HG02642 (cell line): ENCODE results near the gene R3HCC1L.

Experiments
- ATAC-seq: cut with Tn5 transposase; IDR thresholded peaks from one replicate; pipeline ENCODE4 v1.9.1; 2021; ENCODE audit warnings: mild to moderate bottlenecking; ENCODE audit not compliant: unreplicated experiment, poor library complexity

Gene R3HCC1L

GRCh38 chr10:98270073-98270740 lies 135.8 kb downstream of the R3HCC1L start:
- no peak for ATAC-seq

DNA sequence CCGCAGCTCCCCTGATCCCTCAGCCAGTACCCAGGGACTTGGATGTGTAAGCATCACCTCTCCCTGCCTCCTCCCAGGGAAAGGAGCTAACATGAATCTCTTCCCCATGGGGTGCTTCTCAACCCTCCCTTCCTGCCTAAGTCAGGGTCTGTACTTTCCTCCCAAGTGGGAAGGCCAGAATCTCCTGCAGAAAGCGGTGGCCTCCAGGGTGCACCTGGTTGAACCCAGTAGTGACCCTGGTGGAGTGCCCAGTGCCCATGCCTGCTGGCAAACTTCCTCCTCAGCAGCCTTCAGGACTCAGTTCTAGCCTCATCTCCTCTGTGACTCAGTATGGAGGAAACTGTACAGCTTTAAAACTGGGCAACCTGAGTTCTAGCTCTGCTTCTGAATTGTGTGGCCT lies 136.3 kb downstream of the R3HCC1L start:
- no peak for ATAC-seq

GRCh38 chr10:98272245-98272644 lies 137.8 kb downstream of the R3HCC1L start:
- no peak for ATAC-seq

DNA sequence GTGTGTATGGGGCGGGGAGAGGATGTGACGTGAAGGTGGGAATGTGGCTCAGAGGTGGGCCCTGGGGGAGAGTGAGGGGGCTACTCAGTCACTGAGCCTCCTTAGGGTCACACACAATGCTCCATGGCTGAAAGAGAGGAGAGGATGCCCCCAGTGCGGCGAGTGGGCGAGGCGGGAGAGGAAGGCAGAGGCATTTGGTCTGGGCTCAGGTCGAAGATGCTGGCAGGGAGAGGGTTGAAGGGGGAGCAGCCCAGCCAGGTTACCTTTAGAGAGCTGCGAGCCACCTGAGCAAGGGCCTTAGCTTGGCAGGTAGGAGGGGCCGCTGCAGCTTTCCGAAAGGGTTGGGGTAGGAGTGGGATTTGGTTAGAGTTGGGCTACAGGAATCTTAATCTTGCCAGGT lies 138.2 kb downstream of the R3HCC1L start:
- no peak for ATAC-seq

- ATAC-seq, result no peak
Observed at GRCh38 chr10:98273057-98273850, 138.8 kb downstream of the R3HCC1L start.

- no peak for ATAC-seq
Observed at GRCh38 chr10:98274562-98274961, 140.1 kb downstream of the R3HCC1L start.

GRCh38 chr10:98276311-98276710 lies 141.9 kb downstream of the R3HCC1L start:
- ATAC-seq, result no peak

DNA sequence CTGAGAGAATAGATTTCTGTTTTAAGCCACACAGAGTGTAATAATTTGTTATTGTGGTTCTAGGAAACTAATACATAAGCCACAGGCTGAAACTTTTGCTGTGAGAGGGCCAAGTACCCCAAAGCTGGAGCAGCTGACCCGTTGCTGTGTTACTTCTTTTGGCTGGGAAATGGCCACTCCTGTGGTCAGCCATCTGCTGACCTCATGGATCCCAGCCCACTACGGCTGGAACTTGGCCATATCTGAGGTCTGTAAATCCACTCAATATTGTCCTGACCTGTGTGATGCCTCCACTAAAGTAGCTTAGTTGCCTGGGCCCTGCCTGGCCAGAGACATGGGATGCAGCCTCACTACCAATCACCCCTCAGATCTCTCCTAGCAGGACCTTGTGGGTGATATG lies 151.0 kb downstream of the R3HCC1L start:
- ATAC-seq, result no peak

DNA sequence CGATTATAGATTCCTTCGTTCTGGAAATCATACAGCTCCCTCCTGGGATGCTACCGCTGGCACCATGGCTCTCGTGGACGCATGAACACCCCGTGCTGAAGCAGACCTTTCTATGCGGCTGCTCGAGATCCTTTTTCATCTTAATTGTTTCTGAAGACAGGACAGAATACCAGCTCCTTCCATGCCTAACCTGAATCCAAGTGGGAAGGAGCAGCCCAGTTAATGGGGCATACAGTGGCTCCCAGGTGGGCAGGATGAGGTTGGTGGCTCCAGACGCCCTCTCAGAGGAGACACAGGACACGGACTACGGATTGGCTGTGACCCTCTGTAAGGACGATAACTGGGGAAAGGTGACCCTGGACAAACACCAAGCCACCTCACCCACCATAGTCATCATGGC lies 152.0 kb downstream of the R3HCC1L start:
- ATAC-seq, result no peak

DNA sequence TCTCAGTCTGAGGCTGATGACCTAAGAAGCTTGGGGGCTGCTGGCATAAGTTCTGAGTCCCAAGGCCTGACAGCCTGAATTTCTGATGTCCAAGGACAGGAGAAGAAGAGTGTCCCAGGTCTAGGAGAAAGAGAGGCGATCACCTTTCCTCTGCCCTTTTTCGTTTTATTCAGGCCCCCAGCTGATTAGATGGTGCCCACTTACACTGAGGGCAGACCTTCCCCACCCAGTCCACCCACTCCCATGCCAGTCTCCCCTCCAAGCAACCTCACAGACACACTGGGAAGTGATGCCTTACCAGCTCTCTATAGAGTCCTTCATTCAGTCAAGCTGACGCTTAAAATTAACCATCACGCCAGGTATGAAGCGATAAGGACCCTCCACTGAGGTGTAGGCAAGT lies 152.9 kb downstream of the R3HCC1L start:
- no peak for ATAC-seq

DNA sequence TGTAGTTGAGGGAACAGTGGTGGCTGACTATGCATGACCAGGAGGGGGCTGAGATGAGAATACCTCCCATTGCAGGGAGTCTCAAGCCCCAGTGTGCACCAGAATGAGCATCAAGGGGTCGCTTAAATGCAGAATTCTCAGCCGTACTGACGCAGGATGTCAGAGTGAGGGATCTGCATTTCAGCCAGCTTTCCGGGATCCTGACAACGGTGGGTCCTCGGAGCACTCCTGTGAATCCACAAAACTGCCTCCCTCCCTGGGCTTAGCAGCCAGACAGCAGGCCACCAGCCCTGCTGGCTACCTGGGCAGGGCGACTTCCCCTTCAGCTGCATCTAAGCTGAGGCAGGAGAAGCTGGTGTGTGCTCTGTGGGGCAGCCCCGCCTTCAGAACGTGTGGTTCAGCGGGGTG lies 155.3 kb downstream of the R3HCC1L start:
- no peak for ATAC-seq

DNA sequence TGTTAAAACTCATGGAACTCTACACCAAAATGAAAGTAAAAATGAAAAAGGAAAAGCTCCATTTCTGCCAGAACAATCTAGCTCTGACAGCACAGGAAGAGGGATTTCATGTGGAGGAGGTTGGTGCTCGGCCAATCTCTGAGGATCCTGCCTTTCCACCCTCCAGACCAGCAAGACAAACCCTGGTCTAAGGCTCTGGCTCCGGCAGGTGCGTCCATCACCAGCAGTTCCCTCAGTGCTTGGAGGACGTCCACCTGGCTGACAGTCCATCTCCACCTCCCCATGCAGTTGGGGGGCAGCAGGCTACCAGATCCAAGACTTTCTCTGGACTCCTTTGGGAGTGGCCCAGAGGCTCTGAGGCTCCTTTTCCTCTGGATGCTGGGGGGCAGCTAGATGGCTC lies 158.5 kb downstream of the R3HCC1L start:
- ATAC-seq, result no peak

GRCh38 chr10:98293550-98294269 lies 159.3 kb downstream of the R3HCC1L start:
- ATAC-seq, result no peak

DNA sequence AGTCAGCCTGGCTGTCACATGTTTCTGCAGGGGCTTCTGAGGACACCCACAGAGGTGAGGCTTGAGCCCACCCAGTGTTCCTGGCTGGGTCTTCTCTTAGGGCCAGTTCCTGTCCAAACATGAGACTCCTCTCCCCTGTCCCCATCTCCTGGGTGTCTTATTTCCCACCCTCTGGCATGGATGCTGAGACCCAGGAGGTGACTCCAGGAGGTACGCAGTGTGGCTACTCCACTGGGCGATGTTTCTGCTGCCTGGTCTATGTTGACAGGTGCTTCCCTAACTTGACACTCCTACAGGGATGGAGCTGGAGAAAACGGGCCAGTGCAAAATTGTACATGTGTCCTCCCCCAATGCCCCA lies 159.8 kb downstream of the R3HCC1L start:
- no peak for ATAC-seq
